ENCODE measurements around the gene ADD1. TPM values are rescaled to one million over a fixed set of nuclear protein-coding genes. Genes with fewer than 3 reads are reported as not detected.
A peak's percentile ranks its signal among the peaks of the same experiment; 100 is the strongest.

Gene ADD1
- total RNA-seq, 1 experiment from 2014 or later = 163 TPM

DNA sequence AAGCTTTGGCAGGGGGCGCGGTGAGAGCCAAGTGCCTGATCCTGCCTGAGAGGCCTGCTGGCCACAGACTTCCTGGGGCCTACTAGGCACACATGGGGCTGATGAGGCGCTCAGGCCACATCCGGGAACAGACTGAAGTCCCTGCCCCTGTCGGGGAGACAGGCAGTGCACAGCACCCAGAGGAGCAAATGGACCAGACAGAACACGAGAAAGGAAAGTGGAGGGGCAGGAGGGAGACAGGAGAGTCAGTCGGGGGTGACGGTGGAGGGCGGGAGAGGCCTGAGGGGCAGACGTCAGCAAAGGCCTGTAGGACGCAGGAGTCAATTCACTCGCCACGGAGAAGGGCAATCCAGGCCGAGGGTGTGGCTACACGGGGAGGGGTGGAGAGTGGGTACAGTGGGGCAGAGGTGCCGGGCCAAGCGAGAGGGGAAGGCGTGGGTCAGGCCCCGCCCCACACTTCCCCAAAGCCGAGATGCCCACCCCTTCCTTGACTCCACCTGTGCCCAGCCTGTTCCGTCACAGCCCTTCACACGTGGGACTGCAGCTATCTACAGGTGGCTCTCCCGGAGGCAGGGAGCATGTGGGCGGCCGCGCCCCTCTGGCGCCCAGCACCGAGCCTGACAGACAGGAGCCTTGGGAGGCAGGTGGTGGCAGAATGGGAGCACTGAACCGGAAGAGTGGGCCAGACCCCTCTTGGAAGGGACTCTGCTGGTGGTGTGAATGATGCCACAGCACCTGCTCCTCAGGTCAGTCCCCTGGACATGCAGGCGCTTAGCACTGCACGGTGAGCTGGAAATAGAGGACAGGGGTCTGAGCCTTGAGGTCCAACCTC lies 99.1 kb downstream of the ADD1 start:
- no peak overlapping the region for H2AK5ac ChIP-seq (ENCODE audit: insufficient read length, low read length)
- no peaks in the 10 kb centered on the region for H3K79me2 ChIP-seq (ENCODE audit: insufficient read depth, low read length)
- H3K79me1 ChIP-seq (ENCODE audit: insufficient read depth, low read depth, low read length, poor library complexity, severe bottlenecking) = no peaks in the 10 kb centered on the region
- H2AFZ ChIP-seq (ENCODE audit: low read length) = no peak overlapping the region
- Mint-ChIP-seq H3K36me3 (ENCODE audit: insufficient read depth in 1 of 3, low read depth in 3 of 3) (peaks cover 67 to 97% (median 92%) of the 10 kb centered on the region in 3 experiments; a peak in 6 of 7 replicates), H3K4me1 (peaks cover 2% of the 10 kb centered on the region in 2 experiments; a peak in 1 of 4 replicates), H3K4me3 (no peak overlapping the region), H3K27ac (peak overlapping the region; percentile 20 to 74 (median 44); a peak in 6 of 7 replicates), H3K9me3 (no peaks in the 10 kb centered on the region), H3K27me3 (ENCODE audit: low read depth) (no peaks in the 10 kb centered on the region)
- H2BK15ac ChIP-seq (ENCODE audit: low read depth, low read length) = no peak overlapping the region
- H3K23me2 ChIP-seq (ENCODE audit: insufficient read length, low read depth, low read length, poor library complexity, severe bottlenecking) = no peaks in the 10 kb centered on the region
- no peak overlapping the region for H2BK12ac ChIP-seq (ENCODE audit: insufficient read length, low read depth, low read length)
- H4K91ac ChIP-seq (ENCODE audit: insufficient read length, low read depth, low read length) = no peak overlapping the region
- H2BK20ac ChIP-seq (ENCODE audit: low read depth, low read length, poor library complexity, severe bottlenecking) = no peak overlapping the region
- H4K20me1 ChIP-seq (ENCODE audit: control insufficient read depth, insufficient read depth, insufficient read length) = no peaks in the 10 kb centered on the region
- H3K9me3 ChIP-seq (ENCODE audit: control insufficient read depth, low read depth, low read length) = no peaks in the 10 kb centered on the region
- no peak for TF ChIP-seq CTCF (conservative IDR thresholded peaks at IDR 0.05)
- H4K5ac ChIP-seq (ENCODE audit: insufficient read length, low read depth, low read length) = no peak overlapping the region
- no peak overlapping the region for H3K18ac ChIP-seq (ENCODE audit: insufficient read length, low read depth, low read length)
- H3K4me2 ChIP-seq (ENCODE audit: insufficient read depth, insufficient read length, low read length) = no peak overlapping the region
- H3K14ac ChIP-seq (ENCODE audit: insufficient read depth, low read length) = no peak overlapping the region; the same call in 1 of the 2 replicates
- no peak overlapping the region for H2BK120ac ChIP-seq (ENCODE audit: low read depth, low read length, poor library complexity, severe bottlenecking)
- no peak overlapping the region for H2BK5ac ChIP-seq (ENCODE audit: insufficient read length, low read length)
- no peaks in the 10 kb centered on the region for H3K27me3 ChIP-seq (ENCODE audit: insufficient read depth, low read length)
- no peak overlapping the region for H3K27ac ChIP-seq (ENCODE audit: insufficient read length, low read depth, low read length)
- no peak overlapping the region for H3K4ac ChIP-seq (ENCODE audit: low read depth, low read length)
- H3T11ph ChIP-seq (ENCODE audit: low read length) = no peak overlapping the region
- no CpG with 5 or more reads among the region's 31 CpGs for WGBS (ENCODE audit: extremely low coverage, insufficient read length, low lambda C conversion rate)
- no peaks in the 10 kb centered on the region for H3K4me1 ChIP-seq (ENCODE audit: insufficient read depth, low read length)
- DNase-seq = no peak
- no peak overlapping the region for H3K9ac ChIP-seq (ENCODE audit: extremely low read depth, insufficient read length, low read length)
- no peak overlapping the region for H4K8ac ChIP-seq (replicated peaks; ENCODE audit: insufficient read length, low read depth, low read length)
- H3K56ac ChIP-seq (ENCODE audit: insufficient read length, low read depth, low read length) = no peak overlapping the region
- H3K23ac ChIP-seq (ENCODE audit: insufficient read length, low read depth, low read length) = no peak overlapping the region
